Activated naive CD4-positive, alpha-beta T cell treated with anti-CD3 and anti-CD28 coated beads, Interleukin-2, amount 50 U/mL, for 24 hours (primary cell): ENCODE measurements around the gene FEV.

Source experiments
- H3K27ac Mint-ChIP-seq: one replicate; pipeline ENCODE4 v1.8.0; 2021; ENCODE audit warnings: mild to moderate bottlenecking, mixed read lengths
- H3K27me3 Mint-ChIP-seq: one replicate; pipeline ENCODE4 v1.8.0; 2021; ENCODE audit warnings: mixed read lengths
- H3K36me3 Mint-ChIP-seq: one replicate; pipeline ENCODE4 v1.8.0; 2021; ENCODE audit warnings: mixed read lengths
- H3K4me1 Mint-ChIP-seq: one replicate; pipeline ENCODE4 v1.8.0; 2021; ENCODE audit warnings: mixed read lengths
- H3K4me3 Mint-ChIP-seq: one replicate; pipeline ENCODE4 v1.8.0; 2021; ENCODE audit warnings: mild to moderate bottlenecking, mixed read lengths
- H3K9me3 Mint-ChIP-seq: one replicate; pipeline ENCODE4 v1.8.0; 2021; ENCODE audit warnings: mixed read lengths

The FEV gene

DNA sequence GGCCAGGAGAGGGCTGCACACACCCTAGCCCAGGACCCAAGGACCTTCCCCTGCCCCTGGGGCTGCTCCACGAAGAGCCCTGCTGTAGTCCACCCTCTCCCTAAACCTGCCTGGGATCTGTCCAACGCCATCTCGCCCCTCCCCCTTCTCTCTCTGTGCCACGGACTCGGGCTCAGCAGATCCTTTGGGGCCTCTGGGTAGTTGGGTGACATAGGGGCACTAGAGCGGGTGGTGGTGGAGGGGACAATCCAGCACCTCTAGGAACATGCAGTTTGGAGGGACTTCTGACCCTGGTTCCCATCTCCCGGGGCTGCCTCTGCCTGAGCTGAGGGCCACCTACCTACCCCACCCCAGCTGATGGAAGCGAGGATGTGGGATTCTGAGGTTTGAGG, 15.6 kb upstream of the FEV start:
- H3K4me3 Mint-ChIP-seq = peak overlapping the region; percentile 23
- no peaks in the 10 kb centered on the region for H3K9me3 Mint-ChIP-seq
- H3K36me3 Mint-ChIP-seq = no peaks in the 10 kb centered on the region
- H3K27ac Mint-ChIP-seq = no peak overlapping the region
- H3K27me3 Mint-ChIP-seq = peaks cover 50% of the 10 kb centered on the region
- peaks cover 8% of the 10 kb centered on the region for H3K4me1 Mint-ChIP-seq

DNA sequence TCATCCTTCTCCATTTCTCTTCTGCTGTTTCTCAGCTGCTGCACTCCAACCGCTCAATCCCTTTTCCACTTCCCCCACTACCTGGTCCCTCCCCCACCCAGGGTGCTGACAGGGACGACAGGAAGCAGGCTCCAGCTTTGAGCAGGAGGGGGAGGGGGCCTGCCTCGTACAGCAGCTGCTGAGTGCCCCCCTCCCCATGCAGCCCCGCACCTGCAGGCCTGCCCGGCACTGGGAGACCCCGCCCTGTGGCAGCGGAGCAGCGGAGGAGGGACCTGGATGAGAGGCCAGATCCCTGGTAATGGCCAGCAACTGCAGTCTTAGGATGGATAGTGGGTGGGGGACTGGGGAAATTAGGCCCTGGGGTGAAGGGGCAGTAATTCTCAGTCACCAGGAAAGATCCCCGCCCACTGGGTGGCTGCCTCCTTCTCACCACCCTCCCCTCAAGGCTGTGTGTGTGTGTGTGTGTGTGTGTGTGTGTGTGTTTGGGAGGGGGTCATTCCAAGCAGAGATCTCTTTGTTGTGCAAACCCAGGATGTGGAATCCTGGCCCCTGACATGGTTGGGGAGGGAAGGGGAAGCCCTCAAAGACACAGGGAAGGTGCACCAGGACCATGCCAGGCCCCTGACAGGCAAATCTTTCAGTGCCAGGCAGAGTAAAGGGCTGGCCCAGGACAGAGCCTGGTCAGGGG, 15.0 kb upstream of the FEV start:
- Mint-ChIP-seq H3K9me3 (no peaks in the 10 kb centered on the region), H3K4me3 (no peak overlapping the region), H3K27ac (no peak overlapping the region), H3K4me1 (peaks cover 11% of the 10 kb centered on the region), H3K36me3 (no peaks in the 10 kb centered on the region), H3K27me3 (peaks cover 50% of the 10 kb centered on the region)

DNA sequence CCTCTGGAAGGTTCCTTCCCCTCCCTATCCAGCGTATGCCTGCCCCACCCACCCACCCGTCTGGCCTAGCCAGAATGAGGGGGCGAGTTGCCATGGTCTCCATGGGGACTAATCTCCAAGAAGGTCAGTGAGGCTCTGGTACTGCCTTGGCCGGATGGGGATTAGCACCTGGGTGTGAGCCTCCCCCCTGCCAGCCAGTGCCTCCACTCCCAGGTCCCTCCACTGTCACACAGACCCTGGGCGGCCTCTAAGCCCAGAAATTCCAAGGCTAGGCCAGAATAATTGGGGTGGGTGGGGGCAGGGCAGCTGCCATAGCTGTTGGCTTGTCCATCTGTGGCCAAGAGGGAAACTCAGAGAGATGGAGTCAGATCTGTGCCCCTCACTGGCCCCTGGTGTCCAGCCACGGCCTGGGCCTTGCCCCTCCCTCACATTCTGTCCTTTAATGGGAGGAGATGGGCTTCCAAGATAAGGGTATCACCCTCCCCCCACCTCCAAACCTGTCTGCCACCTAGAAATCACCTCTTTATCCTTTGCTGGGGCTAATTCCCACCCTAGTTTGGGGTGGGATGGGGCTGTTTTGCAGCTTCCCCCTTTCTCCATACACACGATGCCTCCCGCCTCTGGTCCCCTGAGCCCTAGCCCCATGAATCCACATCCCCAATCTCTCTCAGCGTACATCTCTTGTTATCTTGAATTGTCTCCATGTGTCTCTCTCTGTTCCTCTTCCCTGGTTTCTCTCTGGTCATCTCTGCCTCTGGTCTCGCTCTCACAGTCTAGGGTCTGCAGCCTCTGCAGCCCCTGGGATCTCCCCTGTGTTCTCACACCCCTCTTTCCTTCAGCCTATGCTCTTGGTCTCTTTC, 14.3 kb upstream of the FEV start:
- peaks cover 49% of the 10 kb centered on the region for H3K27me3 Mint-ChIP-seq
- H3K36me3 Mint-ChIP-seq = no peaks in the 10 kb centered on the region
- H3K27ac Mint-ChIP-seq = no peak overlapping the region
- H3K4me3 Mint-ChIP-seq = no peak overlapping the region
- H3K4me1 Mint-ChIP-seq = peaks cover 11% of the 10 kb centered on the region
- no peaks in the 10 kb centered on the region for H3K9me3 Mint-ChIP-seq

DNA sequence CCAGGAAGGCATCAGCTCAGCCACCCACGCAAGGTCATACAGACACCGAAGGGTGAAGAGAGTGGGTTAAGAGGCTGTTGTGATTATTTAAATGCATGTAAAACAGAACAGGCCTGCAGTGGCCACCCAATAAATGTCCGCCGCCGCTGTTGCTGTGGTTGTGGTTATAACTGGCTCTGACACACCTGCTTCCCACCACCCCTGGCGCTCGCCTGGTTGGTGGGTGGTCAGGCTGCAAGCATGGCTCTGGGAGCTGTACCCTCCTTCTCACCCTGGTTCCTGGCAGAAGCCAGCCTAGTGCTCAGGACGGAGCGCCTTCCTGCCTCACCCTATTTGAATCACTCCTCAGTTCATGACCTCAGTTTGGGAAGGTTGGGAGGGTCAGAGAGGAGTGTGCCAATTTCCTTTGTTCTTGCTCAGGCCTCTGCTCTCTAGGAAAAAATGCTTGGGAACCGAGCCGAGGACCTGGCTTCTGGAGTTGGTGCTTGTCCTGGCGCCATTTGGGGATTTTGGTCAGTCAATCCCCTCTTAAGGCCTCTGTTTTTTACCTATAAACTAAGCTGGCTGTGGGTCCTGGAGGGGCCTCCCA, 13.5 kb upstream of the FEV start:
- H3K36me3 Mint-ChIP-seq = no peaks in the 10 kb centered on the region
- peaks cover 11% of the 10 kb centered on the region for H3K4me1 Mint-ChIP-seq
- no peaks in the 10 kb centered on the region for H3K9me3 Mint-ChIP-seq
- H3K27ac Mint-ChIP-seq = no peak overlapping the region
- no peak overlapping the region for H3K4me3 Mint-ChIP-seq
- H3K27me3 Mint-ChIP-seq = peaks cover 47% of the 10 kb centered on the region

DNA sequence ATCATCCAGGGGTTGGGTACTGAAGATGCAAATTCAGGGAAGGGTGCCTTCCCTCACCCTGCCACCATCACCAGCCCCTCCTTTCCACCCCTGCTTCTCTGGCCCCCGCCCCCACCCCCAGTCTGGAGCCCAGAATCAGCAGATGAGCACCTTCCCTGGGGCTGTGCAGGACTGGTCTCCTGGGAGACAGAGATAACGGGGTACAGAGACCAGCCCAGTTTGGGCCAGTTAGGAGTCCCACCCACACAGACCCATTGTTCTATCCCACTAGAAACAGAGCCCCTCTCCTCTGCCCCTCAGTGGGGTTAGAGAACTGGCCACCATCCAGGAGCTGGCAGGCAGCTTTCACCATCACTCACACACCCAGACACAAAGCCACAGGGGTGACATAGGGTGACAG, 12.7 kb upstream of the FEV start:
- peaks cover 7% of the 10 kb centered on the region for H3K4me1 Mint-ChIP-seq
- no peak overlapping the region for H3K4me3 Mint-ChIP-seq
- peaks cover 45% of the 10 kb centered on the region for H3K27me3 Mint-ChIP-seq
- no peaks in the 10 kb centered on the region for H3K36me3 Mint-ChIP-seq
- no peaks in the 10 kb centered on the region for H3K9me3 Mint-ChIP-seq
- no peak overlapping the region for H3K27ac Mint-ChIP-seq

DNA sequence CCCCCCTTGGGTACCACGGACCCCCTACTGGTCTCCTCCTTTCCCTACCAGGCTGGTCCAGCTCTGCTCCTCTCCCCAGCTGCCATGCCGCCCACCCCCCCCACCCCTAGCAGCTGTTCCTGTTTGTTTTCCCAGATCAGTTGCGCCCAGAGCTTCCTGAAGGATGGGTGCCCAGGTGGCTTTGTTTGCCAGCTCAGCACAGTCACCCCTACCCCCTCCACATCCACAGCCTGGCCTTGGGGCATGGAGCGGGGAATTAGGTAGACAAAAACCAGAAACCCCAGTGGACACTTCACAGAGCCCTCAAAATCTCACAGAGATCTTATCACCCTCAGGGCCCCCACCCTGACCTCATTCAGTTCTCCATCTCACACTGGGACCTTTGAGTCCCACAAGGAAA, 12.0 kb upstream of the FEV start:
- Mint-ChIP-seq H3K4me3 (no peak overlapping the region), H3K4me1 (peaks cover 7% of the 10 kb centered on the region), H3K9me3 (no peaks in the 10 kb centered on the region), H3K27ac (no peak overlapping the region), H3K27me3 (peaks cover 44% of the 10 kb centered on the region), H3K36me3 (no peaks in the 10 kb centered on the region)

DNA sequence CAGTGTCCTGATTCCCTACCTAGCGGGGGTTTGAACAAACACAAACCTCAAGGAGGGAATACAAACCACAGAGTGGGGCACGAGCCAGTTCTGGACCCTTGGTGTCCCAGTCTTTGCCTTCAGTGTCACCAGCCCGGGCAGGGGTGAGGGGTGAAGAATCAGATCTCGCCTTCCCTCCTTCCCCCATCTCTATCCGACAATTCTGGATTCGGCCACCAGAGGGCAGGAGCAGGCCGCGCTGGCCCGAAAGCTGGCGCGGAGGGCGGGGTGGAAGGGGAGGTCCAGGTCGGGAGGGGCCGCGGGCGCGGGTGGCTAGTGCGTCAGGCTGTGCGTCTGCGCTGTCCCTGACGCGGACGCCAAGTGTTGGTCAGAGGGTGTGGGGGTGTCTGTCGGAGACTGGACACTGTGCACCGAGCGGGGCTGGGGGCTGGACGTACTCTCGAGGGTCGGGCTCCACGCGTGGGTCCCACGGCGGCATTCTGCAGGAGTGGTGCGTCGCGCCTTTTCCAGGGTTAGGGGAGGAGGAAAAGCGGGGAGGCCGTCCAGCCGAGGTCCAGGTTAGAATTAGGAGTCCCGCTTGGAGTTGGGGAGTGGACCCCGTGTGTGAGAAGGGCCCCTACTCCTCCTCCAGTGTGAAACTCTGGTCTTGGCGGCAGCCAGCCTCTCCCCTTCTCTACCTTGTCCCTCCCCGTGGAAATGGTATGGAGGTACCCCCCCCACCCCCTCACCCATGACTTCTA, 11.2 kb upstream of the FEV start:
- Mint-ChIP-seq H3K9me3 (no peaks in the 10 kb centered on the region), H3K27me3 (peaks cover 51% of the 10 kb centered on the region), H3K4me1 (peaks cover 7% of the 10 kb centered on the region), H3K36me3 (no peaks in the 10 kb centered on the region), H3K27ac (no peak overlapping the region), H3K4me3 (peak overlapping the region; percentile 47)

DNA sequence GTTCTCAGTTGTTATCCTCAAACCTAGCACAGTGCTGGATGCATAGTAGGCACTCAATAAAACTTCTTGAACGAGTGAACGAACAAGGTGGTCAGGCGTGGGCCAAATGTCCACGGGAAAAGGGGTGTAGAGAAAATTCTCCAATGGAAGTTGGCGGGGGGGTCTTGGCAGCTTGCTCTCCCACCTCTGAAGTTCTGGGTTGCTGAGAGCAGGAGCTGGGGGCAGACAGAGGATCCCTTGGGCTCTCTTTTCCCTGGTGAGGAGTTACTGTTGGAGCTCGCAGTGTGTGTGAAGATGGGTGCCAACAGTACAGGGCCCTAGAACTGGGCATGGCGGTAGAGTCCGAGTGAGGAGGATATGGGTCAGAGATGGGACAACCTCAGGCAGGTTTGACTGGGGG, 10.6 kb upstream of the FEV start:
- H3K27me3 Mint-ChIP-seq = peaks cover 55% of the 10 kb centered on the region
- H3K27ac Mint-ChIP-seq = no peak overlapping the region
- peaks cover 7% of the 10 kb centered on the region for H3K4me1 Mint-ChIP-seq
- no peak overlapping the region for H3K4me3 Mint-ChIP-seq
- H3K9me3 Mint-ChIP-seq = no peaks in the 10 kb centered on the region
- H3K36me3 Mint-ChIP-seq = no peaks in the 10 kb centered on the region

DNA sequence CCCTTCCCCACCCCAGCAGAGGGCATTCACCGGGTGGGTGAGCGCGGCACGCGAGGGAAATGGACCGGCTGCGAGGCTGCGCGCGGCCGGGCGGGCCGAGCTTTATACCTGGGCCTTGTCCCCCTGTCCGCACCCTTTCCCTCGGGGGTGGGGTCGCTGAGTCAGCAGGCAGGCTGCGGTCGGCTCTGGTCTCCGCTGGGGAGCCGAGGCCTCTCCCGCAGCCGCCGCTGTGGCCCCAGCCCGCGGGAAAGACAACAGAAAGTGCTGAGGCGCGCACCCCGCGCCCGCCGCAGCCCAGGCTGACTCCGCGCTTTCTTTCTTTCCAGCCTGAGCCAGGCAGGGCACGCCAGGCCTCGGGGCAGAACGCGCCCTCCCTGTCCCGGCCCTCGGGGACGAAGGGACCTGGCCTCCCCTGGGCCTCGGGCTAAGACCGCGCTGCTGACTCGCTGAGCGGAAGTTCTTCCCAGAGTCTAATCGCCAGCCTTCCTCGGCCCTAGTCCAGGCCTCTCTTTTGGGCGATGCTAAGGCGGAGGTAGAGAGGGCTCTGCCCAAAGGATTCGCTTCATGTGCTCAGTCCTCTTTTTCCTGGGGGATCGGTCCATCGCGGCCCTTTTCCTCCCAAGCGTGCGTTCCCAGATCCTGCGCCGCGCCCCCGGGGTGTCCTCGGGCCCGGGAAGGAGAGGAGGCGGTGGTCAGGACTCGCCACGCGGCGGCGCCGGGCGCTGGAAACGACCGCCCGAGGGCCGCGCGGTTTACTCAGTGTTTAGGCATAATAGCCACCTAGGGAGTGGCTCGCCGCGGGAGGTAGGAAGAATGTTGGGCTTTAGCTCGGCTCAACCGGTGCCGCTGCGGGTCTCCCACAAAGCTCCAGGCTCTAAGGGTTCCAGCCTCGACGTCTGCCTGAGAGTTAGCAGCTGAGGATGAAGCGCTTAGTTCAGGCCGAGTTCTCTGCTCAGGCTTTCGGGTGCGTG, 8.6 kb upstream of the FEV start, which contains the start of gene CRYBA2:
CRYBA2 (minus strand) TSS at position 78 of the 971 bp plus-strand sequence. CDS start 246 bp downstream, outside the sequence.
- H3K9me3 Mint-ChIP-seq = no peaks in the 10 kb centered on the region
- no peak within 1 kb of the TSS for H3K27ac Mint-ChIP-seq
- peaks cover 7% of the 10 kb centered on the region for H3K4me1 Mint-ChIP-seq
- no peaks in the 10 kb centered on the region for H3K36me3 Mint-ChIP-seq
- H3K27me3 Mint-ChIP-seq = peaks cover 63% of the 10 kb centered on the region
- no peak within 1 kb of the TSS for H3K4me3 Mint-ChIP-seq

DNA sequence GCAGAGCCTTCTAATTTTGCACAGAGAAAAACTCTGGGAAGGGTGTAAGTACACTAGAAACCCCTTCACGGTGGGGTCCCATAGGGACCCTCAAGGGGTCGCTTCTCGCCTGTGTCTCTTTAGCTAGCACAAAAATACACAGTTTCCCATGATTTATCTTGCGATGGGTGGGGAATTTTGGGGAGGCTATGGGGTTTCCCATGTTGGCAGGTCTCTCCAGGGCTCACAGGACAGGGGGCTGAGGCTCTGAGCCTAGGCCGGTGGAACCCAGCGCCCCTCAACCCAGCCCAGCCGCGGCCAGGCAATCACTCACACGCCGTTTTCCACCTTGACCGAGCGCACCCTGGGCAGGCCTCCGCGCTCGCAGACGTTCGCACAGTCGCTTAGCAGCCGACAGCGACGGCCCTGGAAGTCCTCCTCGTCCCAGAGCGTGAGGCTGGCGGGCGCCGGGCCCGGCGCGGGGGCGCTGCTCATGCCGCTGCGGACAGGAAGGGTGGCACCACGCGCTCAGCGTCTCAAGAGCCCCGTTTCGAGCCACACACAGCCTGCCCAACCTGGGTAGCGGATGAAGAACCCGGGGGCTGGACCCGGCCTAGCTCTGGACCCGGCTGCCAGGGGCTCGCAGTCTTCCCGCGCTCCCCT, 7.8 kb upstream of the FEV start:
- Mint-ChIP-seq H3K27me3 (peaks cover 57% of the 10 kb centered on the region), H3K9me3 (no peaks in the 10 kb centered on the region), H3K4me3 (no peak overlapping the region), H3K4me1 (peaks cover 7% of the 10 kb centered on the region), H3K36me3 (no peaks in the 10 kb centered on the region), H3K27ac (no peak overlapping the region)

DNA sequence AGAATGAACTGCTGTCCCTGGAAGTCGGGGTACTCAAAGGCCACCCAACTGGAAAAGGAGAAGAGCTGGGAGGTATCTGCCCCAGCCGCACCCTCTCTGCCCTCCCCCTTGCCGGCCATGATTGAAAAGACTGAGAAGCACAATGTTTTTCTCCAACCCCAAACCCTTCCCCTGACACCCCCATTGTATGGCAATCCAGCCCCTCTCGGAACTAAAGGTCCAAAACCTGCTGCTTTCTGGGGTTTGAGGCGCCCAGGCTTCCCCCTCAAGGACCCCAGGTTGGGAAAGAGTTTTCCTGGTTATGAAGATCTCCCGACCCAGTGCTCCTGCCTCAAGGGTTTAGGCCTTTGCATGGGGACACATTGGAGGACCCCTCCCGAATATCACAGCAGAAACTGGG, 7.2 kb upstream of the FEV start:
- H3K36me3 Mint-ChIP-seq = no peaks in the 10 kb centered on the region
- peaks cover 7% of the 10 kb centered on the region for H3K4me1 Mint-ChIP-seq
- H3K27me3 Mint-ChIP-seq = peaks cover 60% of the 10 kb centered on the region
- no peak overlapping the region for H3K27ac Mint-ChIP-seq
- peak overlapping the region; percentile 16 for H3K4me3 Mint-ChIP-seq
- no peaks in the 10 kb centered on the region for H3K9me3 Mint-ChIP-seq

DNA sequence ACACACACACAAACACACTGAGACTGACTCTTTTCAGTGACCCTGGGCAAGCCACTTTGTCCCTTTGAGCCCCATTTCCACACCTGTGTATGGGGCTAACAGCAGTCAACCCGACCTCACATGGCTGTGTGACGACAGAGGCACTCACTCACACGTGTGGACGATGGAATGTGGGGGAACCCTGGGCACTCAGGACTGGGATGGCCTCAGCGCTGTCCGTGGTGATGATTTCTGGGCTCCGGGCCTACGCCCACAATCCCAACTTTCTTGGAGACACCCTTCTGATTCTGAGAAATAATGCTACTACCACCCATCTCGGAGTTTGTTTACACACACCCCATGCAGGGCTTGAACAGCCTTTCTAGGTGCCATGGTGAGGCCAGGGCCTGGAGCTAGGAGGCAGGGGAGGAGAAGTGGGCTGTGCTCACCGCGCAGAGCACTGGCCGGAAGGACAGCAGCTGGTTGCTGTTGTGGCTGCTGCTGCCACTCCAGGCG, 6.7 kb upstream of the FEV start:
- no peaks in the 10 kb centered on the region for H3K36me3 Mint-ChIP-seq
- peaks cover 7% of the 10 kb centered on the region for H3K4me1 Mint-ChIP-seq

DNA sequence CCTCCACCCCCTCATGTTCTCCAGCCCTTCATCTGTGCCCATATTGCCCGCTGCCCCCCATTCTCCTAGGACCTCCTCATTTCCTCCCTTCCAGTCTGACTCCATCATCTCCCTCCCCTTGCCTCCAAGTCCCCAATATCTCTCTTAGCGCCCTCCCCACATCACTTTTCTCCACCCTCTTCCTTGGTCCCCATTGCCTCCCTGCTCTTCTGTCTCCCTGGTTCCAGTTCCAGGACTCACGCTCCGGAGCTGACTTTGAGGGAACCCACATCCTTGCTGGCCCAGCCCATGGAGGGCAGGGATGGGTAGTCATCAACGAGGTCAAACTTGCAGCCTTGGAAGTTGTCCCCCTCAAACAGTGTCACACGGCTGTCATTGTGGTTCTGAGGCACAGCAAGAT, 5.6 kb upstream of the FEV start:
- peaks cover 4% of the 10 kb centered on the region for H3K4me1 Mint-ChIP-seq
- no peak overlapping the region for H3K4me3 Mint-ChIP-seq
- no peak overlapping the region for H3K27ac Mint-ChIP-seq
- H3K36me3 Mint-ChIP-seq = no peaks in the 10 kb centered on the region
- H3K9me3 Mint-ChIP-seq = no peaks in the 10 kb centered on the region
- peaks cover 67% of the 10 kb centered on the region for H3K27me3 Mint-ChIP-seq

More for the DNA sequence above, 6.7 kb upstream of the FEV start:
- Mint-ChIP-seq H3K27me3 (peaks cover 62% of the 10 kb centered on the region), H3K4me3 (peak overlapping the region; percentile 16), H3K27ac (no peak overlapping the region), H3K9me3 (no peaks in the 10 kb centered on the region)

DNA sequence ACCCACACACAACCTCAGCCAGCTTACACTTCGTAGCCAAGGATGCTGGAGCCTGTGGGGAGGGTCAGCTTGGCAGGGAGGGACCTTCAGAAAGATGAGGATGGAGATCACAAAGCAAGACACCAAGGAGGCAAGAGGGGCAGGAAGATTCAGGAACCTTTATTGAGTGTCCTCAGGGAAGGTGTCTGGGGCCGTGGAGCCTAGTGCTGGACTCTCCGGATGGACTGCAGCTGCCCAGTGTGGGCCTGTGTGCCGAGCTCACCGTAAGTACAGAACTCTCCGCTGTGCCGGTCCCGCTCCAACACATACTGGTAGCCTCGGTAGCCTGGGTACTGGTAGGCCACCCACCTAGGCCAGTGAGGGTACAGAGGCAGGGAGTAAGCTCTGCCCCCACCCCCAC, 5.1 kb upstream of the FEV start:
- H3K4me1 Mint-ChIP-seq = no peaks in the 10 kb centered on the region
- no peaks in the 10 kb centered on the region for H3K9me3 Mint-ChIP-seq
- no peaks in the 10 kb centered on the region for H3K36me3 Mint-ChIP-seq
- no peak overlapping the region for H3K27ac Mint-ChIP-seq
- H3K4me3 Mint-ChIP-seq = no peak overlapping the region
- H3K27me3 Mint-ChIP-seq = peaks cover 62% of the 10 kb centered on the region
